Measurements from ENCODE around the gene GSPT1.
"Not testable (repeated sequence)": the region's sequence is repeated elsewhere in the genome, so short reads cannot be mapped to it uniquely, and the experiment has no call there.

GRCh38 chr16:11962978-11963377, 47.2 kb upstream of the GSPT1 start:
- not testable (repeated sequence) for TF ChIP-seq POLR2A, CTCF (IDR thresholded peaks at IDR 0.05)

Data from prostate gland (tissue), 2 donors.